ENCODE data around the gene PLD1.
"Not testable (repeated sequence)": the region's sequence is repeated elsewhere in the genome, so short reads cannot be mapped to it uniquely, and the experiment has no call there.

Gene PLD1

DNA sequence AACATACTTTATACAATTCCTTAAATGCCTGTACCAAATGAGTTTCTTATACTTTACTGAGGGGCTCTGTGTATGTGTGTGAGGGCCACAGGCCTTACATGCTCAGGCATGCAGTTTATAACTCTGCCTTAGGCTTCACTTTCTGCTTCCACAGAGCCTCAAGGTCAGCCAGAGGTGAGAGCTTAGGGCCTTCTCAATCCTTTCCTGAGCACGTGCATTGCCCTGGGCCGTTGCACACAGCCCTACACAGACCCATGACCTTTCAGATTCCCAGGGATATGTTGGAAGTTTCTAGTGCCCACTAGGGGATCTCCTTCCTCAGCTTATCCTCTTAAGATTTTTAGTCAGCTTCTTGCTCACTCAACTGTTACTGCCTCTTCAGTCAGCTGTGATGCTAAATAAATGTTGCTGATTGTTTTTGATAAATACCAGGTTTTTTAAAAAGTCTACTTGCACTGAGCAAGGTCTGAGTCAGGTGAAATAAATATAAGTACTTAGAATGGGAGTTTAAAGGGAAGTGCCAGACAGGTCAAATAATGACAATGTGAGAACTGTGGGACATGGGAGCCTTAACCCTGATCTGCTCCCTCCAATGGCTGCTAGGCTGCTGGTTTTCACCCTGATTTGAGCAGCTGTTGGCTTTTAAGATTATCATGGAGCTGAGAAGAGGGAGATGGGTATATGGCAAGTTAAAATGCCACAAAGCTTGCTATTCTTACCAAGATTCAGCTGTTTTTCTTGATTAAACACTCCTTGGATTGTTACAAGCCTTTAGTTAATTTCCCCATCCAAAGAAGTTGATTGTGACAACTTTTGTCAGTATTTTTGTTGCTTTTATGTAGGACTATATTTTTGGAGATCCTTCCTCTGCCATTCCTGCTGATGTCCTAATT lies 169.5 kb downstream of the PLD1 start:
- Histone ChIP-seq H3K4me3 (no peak overlapping the region), H3K27ac (no peak overlapping the region)
- no peak for DNase-seq (ENCODE audit: low spot score)
- TF ChIP-seq, protein P1, sequence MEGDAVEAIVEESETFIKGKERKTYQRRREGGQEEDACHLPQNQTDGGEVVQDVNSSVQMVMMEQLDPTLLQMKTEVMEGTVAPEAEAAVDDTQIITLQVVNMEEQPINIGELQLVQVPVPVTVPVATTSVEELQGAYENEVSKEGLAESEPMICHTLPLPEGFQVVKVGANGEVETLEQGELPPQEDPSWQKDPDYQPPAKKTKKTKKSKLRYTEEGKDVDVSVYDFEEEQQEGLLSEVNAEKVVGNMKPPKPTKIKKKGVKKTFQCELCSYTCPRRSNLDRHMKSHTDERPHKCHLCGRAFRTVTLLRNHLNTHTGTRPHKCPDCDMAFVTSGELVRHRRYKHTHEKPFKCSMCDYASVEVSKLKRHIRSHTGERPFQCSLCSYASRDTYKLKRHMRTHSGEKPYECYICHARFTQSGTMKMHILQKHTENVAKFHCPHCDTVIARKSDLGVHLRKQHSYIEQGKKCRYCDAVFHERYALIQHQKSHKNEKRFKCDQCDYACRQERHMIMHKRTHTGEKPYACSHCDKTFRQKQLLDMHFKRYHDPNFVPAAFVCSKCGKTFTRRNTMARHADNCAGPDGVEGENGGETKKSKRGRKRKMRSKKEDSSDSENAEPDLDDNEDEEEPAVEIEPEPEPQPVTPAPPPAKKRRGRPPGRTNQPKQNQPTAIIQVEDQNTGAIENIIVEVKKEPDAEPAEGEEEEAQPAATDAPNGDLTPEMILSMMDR (IDR thresholded peaks at IDR 0.05), result no peak

DNA sequence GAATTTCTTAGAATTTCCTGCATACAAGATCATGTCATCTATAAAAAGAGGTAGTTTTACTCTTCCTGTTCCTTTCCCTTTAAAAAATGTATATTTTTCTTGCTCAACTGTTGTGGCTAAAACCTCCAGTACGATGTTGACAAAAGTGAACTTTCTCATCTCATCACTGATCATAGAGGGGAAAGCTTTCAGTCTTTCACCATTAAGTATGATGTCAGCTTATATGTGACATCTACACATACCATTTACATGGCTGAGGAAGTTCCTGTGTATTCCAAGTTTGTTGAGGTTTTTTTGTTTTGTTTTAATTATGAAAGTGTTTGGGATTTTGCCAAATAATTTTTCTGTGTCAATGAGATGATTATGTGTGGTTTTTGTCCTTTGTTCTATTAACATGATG lies 173.6 kb downstream of the PLD1 start:
- Histone ChIP-seq H3K27ac (no peak overlapping the region), H3K4me3 (no peak overlapping the region)
- TF ChIP-seq, protein P1 (IDR thresholded peaks at IDR 0.05), result no peak
- no peak for DNase-seq (ENCODE audit: low spot score)

DNA sequence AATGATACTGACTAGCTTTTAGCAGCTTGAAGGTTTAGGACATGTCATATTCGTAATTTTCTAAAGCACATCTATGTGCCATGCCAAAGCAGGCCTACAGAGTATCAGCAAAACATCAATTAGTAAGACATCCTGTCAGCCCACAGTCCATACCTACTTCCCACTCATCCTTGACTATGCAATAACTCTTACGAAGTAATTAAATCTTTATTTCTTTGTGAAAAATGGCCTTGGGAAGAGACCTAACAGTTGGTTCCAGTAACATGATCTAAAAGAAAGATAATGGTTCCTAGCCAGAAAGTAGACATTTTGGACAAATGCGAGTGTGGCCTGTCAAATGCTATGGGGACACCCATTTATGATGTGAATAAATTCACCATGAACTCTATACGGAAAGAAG lies 177.5 kb downstream of the PLD1 start:
- TF ChIP-seq, protein P1 (IDR thresholded peaks at IDR 0.05), result no peak
- DNase-seq (ENCODE audit: low spot score), result no peak
- H3K27ac ChIP-seq, result no peak overlapping the region
- no peak overlapping the region for H3K4me3 ChIP-seq

DNA sequence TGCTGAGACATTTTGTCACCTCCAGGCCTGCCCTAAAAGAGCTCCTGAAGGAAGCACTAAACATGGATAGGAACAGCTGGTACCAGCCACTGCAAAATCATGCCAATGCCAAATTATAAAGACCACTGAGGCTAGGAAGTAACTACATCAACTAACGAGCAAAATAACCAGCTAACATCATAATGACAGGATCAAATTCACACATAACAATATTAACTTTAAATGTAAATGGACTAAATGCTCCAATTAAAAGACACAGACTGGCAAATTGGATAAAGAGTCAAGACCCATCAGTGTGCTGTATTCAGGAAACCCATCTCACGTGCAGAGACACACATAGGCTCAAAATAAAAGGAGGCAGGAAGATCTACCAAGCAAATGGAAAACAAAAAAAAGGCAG lies 183.5 kb downstream of the PLD1 start:
- not testable (repeated sequence) for H3K27ac ChIP-seq; DNase-seq (ENCODE audit: low spot score); H3K4me3 ChIP-seq

DNA sequence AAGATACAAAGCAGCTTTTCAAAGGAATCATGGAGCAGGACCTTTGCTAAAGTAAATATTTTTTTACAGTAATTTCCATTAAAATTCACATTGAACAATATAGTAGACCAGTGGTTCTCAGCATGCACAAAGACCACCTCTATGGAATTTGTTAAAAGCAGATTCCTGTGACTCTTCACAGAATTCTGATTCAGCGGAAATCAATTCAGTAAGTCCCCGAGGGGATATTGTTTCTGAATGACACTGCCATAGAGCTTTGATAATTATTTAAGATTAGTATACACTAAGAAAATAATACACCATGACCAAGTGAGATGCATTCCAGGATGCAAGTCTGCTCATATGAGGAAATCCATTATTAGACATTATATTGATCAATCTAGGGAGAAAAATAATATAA lies 188.2 kb downstream of the PLD1 start:
- H3K27ac ChIP-seq, result no peak overlapping the region
- TF ChIP-seq, protein P1 (IDR thresholded peaks at IDR 0.05), result no peak
- no peak overlapping the region for H3K4me3 ChIP-seq
- no peak for DNase-seq (ENCODE audit: low spot score)

DNA sequence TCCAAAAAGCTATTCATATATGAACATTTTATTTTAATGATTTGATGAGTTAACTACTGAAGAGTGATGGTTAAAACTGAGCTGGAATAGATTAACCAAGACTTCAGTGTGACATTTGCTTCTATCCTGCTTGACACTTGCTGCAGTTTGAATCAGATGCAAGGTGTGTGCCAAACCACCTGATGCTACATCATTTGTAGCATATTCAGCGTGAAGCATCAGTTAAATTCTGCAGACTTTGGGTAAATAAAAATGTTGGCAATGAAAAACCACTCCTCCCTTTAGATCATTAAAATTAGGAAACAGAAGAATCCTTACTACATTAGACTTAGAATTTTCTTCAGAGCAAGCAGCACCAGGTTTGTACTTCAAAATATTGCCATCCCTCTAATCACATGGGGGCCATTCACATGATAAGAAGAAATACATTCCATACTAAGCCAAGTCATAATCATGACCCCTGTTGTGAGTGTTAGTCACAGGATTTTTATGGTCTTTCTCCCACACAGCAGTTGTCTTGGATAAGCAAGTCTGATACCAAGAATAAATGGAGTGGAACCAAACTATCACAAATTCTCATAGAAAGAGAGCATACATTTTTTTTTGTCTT lies 189.4 kb downstream of the PLD1 start:
- Histone ChIP-seq H3K4me3 (no peak overlapping the region), H3K27ac (no peak overlapping the region)
- TF ChIP-seq, protein P1 (IDR thresholded peaks at IDR 0.05), result no peak
- DNase-seq (ENCODE audit: low spot score), result no peak

DNA sequence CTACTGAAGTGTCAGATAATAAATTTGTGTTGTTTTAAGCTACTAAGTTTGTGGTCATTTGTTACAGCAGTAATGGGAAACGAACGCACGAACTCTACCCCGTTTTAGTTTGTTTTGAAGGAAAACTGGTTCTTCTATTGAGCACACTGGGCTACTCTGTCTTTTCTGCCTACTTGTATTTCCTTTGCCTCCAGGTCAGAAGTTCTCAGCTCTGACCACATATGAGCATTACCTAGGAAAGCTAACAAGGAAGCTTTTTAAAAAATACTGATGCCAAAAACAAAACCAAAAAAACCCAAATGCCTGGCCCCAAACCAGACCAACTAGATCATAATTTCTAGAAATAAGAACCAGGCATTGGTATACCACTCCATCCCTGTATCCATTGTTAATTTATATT lies 193.5 kb downstream of the PLD1 start:
- DNase-seq (ENCODE audit: low spot score), result no peak
- TF ChIP-seq, protein P1 (IDR thresholded peaks at IDR 0.05), result no peak
- Histone ChIP-seq H3K4me3 (no peak overlapping the region), H3K27ac (no peak overlapping the region)
